GM21619 (cell line): ENCODE data around the gene SDK1.

Source experiments
- ATAC-seq: cut with Tn5 transposase; IDR thresholded peaks from one replicate; pipeline ENCODE4 v1.9.1; 2021; ENCODE audit not compliant: unreplicated experiment

SDK1 gene

DNA sequence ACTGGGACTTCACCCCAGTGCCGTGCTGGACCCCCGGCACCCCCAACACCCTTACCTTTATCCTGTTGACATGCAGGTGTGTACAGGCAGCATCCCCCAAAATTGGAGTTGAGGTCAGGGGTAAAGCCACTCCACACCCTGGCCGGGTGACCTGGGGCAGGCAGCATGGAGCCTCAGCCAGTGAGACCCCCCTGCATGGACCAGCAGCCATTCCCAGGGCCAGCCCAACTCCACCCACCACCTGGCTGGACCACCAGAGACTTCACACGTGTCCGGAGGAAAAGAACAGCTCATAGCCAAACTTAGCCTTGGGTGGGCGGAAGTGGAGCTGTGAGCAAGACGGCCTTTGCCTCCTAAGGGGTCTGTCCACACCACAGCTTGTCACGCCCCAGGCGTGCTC, 968.0 kb downstream of the SDK1 start:
- ATAC-seq = no peak

DNA sequence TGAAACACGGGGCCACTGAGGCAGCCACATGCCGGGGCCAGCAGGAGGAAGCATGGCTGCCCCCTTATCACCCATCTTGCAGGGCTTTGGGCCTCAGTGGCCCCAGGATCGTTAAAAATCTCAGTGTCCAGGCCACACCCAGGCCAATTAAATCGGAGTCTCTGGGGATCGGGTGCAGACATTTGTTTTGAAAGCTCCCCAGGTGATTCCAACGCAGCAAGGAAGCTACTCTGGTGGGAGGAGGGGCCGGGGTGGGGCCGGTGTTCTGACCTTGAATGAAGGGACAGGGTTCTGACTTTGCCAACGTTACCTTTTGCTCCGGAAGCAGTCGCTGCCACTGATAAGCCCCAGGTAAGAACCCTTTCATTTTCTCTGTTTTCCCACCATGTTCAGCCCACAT, 968.7 kb downstream of the SDK1 start:
- no peak for ATAC-seq

DNA sequence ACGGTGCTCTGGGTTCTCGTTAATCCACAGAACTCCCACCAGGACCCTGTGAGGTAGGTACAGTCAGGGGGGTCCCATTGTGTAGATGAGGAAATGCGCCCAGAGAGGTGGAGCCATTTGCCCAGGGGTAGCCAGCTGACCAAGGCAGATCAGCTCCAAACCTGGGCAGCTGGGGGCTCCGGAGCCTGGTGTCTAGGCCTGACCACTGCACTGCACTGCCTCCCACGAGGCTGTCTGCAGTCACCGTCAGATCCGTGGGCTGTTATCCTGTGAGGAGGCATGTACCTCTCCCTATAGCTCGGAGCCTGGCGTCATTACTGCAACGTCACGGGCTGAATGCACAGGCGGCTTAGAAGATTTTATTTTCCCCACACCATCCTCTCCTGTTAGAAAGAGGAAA, 969.2 kb downstream of the SDK1 start:
- ATAC-seq = no peak

DNA sequence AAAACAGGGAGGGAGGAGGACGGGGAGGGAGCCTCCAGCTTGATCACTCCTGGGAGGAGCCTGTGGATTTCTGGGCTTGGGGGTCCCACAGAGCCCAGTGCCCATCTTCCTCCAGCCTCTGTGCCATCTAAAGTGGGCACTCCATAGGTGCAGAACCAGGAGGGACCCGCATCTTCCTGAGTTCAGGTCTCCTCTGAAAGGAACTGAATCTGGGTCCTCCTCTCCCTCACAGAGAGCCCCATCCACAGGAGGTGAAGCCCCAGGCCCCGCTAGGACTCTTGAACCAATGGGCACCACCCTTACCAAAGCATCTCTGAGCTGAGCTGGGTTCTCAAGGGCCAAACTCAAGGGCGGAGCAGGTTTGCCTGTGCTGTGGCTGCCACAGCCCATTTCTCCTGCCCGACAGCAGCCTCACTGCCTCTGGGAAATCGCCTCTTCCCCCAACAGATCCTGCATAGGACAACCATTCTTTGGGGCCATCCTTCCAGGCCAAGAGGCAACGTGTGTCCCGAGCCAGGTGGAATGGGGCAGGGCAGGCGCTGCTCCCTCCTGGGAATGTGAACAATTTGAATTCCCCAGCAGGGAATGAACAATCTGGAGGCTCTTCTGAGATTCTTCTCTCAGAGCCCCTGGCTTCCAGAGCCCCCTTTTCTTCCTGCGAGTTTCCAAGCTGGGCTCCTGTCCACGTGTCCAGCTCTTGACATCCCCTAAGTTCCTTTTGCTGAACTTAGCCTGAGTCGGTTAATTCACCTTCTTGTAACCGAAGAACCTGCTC, 970.1 kb downstream of the SDK1 start:
- no peak for ATAC-seq

DNA sequence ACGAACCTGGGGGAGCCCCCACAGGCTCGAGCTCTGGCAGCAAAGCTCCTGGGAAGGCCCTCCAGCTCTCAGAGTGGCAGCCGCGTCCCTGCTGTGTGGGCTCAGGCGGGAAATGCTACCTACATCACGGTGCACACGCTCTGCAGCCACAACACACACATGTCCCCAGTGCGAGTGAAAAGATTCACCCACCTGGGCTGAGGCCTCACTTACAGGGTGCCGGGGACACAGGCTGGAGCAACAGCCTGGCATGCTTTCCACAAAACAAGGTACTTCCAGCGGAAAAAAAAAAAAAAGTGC, 970.6 kb downstream of the SDK1 start:
- ATAC-seq = no peak

DNA sequence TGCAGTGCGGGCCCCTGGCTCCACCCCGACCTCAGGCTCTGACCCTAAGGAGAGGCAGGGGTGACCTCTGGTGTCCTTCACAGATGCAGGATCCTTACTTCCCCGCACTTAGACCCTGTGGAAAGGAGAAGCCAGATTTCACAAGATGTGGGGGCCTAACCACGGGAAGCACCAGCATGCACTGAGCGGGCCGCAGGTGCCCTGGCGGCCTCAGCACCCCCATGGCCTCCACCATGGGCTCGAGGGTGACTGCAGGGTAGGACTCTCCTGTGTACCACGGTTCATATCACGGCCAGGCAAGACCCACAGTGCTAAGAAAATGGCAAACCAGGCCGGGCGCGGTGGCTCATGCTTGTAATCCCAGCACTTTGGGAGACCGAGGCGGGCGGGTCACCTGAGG, 971.1 kb downstream of the SDK1 start:
- ATAC-seq = no peak

DNA sequence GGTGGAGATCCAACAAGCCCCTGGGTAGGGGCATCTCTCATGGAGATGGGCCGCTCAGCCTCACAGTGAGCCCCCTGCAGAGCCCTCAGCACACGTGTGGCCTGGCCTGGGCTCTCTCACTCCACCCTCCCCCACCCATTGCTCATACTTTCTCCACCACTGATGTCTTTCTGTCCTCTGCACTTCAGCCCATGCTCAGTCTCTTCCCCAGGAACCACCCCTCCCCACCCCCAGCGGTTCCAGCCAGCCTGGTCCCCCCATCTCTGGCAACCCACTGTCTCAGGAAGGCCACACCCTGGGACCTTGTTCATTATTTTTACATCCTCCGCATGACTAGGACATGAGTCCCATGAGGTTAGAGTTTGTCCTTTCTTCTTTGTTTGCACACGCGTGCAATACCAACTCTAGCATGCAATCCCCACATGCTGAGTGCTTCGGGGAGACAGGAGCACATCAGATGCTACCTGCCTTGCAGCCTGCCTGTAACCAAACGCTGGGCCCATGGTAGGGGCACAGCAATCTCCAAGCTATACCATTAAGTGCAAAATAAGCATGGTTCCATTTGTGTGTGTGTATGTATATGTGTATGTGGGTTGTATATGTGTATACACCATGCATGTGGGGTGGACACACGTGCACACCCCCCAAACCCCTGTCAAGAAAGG, 972.6 kb downstream of the SDK1 start:
- ATAC-seq = no peak

DNA sequence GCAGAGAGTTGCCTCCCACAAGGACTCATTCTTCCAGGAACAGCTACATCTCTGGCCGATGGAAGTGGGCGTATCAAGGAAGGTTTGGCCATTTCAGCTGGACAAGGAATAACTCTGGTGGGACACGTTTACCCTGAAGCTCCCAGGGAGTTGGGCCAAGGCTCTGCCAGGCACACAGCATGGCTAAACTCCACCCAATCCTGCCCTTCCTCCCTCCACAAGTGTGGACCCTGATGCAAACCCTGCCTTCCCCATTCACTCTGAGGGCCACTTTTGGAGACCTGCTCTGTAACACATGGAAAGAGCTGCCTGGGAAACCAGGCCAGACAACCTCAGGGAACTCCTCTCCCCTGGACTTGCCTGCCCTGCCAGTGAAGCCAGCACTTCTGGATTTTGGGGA, 973.2 kb downstream of the SDK1 start:
- ATAC-seq = no peak

DNA sequence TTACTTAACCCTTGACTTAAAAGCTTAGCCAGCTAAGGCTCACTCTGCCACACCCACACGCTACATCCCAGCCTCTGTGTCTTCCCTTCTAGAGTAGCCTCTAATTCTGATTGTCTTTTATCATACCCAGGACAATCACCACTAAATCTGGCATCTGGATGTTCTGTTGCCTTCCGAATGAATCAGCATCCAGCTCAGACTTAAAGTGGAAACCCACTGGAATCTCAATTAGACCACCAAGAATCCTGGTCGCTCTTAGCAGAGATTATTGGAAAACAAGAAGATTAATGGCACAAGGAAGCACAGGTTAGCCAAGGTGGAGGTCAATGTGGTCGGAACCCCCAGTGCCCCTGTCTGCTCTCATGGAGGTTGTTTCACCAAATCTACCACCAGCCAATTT, 976.9 kb downstream of the SDK1 start:
- no peak for ATAC-seq

DNA sequence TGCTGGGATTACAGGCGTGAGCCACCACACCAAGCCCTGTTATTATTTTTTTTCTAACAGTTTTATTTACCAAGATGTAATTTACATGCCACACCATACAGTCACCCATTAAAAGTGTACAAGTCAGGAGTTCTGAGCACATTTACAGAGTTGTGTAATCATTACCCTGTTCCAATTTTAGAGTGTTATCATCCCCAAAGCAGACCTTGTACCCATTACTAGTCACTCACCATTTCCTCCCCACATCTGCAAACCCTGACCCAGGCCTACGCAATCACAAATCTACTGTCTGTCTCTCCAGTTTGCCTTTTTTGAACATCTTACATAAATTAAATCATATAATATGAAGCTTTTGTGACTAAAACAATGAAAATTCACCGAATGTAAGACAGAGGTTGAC, 978.2 kb downstream of the SDK1 start:
- no peak for ATAC-seq

DNA sequence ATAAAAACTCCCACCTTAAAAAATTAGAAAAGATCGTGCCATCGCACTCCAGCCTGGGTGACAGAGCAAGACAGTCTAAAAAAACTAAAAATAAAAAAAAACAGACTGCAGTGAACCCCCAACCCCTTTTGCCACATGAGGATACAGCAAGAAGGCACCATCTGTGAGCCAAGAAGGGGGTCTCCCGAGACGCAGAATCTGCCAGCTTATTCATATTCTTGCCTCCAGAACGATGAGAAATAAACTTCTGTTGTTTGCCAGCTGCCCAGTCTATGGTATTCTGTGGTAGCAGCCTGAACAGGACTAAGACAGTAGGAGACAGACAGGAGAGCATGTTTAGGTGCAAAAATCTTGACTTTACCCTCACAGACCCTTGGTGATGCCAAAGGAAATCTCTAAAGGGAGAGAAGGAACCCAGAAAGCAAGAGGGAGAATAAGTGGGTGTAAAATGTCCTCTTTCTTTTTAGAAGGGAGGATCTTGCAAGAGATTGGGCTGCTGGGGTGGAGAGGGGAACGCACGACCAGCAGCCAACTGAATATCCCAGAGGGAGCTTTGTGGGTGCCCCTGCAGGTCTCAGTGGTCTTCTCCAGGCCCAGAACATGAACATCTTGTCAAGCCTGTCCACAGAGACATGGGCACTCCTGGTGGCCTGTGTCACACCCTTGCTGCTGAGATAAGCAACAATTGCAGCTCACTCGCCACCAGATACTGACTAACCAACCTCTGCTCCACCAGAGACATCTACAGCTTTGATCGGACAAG, 980.4 kb downstream of the SDK1 start:
- ATAC-seq = no peak

DNA sequence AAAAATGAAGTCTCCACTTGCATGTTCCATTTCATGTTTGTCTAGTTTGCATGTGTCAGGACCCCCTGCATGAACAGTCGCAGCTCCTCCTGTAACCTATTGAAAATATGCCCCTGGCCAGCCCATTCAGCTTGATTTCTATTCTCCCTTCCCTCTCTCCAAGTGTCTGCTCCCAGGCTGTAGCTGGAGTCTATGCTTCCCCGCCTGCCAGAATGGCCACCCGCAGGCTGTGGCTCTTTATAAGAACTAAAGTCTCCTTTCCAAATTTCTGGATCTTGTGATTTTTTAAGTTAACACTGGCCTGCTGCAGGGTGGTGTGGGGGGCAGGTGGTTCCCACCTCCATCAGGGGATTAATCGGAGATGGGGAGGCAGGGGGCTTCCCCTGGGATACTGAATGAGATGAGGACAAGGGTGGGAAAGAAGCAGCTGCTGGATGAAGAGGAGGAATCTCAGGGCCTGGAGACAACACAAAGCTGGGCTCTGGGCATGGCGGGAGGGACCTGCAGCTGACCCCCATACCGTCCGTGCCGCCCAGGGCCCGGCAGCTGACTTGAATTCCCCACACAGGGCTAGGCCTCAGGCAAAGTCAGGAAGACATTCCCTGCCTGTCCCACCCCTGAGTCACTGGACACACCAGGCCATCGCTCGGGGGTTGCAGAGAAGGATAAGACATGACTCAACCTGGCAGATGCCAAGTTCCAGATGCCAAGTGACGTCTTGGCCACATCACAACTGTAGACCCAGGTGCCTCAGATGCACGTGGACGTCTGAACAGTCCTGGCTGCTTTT, 981.6 kb downstream of the SDK1 start:
- ATAC-seq = no peak

DNA sequence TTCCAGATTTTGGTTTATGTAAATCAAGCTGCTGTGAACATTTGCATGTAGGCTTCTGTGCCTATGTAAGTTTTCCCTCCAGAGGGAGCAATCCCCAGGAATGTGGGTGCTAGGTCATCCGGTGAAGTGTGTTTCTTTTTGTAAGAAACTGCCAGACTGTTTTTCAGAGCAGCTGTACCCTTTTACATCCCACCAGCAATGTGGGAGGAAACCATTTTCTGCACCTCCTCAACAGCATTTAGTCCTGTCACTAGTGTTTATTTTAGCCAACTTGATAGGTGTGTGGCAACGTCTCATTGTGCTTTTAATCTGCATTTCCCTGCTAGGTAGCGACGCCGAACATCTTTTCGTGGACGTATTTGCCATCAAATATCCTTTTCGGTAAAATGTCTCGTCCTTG, 985.3 kb downstream of the SDK1 start:
- ATAC-seq = no peak

DNA sequence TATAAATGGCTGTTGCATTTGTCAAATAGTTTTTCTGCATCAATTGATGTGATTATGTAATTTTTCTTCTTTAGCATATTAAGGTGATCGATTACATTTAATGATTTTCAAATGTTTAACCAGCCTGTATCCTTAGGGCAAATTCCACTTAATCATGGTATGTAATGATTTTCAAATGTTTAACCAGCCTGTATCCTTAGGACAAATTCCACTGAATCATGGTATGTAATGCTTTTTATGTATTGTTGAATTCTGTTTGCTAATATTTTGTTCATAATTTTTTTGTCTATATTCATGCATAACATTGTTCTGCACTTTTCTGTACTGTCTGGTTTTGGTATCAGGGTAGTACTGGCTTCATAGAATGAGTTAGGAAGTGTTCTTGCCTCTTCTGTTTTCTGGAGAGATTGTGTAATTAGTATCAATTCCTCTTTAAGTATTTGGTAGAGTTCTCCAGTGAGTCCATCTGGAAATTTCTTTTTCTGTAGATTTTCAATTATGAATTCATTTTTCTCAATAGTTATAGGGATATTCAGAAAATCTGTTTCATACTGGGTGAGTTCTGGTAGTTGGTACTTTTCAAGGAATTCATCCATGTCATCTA, 987.8 kb downstream of the SDK1 start:
- no peak for ATAC-seq

DNA sequence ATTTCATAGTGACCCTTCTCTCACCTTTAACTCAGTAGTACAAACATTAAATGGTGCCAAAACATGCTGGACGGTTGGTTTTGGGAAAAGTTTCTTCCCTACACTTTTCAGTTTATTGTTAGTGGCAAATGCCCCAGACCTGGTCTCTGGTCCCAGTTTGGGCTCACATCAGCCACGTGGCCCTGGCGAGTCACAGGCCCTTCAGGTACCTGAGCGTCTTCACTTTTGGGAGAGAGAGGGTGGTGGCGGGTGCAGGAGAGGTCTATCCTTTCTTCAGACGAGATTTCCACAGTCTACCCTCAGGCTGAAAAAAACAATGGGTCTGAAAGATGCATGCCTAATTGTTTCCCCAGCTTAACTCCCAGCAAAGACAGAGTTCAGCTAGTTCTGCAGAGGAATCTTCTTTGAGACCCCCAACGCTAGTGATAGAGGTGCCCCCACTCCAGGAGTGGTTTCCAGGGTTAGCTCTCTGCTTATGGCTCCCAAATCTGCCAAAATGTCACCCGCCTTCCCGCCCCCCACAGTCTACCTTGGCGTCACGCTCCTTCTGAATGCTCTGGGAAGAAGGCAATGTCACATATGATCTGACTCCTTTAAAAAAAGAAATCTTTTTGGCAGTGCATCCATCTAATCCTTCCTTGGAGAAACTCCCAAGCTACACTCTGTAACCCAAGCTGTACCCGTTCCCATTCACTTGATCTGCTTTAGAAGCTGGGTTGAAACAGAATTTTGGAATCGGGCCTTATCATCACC, 996.3 kb downstream of the SDK1 start:
- no peak for ATAC-seq

DNA sequence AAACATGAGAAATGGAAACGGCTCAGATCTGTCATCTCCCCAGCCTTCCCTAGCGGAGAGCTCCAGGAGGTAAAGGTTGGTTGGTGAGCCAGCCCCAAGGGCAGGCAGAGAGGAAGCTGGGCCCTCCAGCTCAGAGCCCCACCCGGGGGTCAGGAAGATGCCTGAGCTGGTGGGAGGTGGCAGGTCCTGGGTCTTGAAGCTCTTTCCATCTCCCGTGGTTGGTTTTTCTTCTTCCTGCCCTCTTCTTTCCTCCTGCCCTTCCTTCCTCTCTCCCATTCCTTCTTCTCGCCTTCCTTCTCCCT, 996.8 kb downstream of the SDK1 start:
- ATAC-seq = no peak

DNA sequence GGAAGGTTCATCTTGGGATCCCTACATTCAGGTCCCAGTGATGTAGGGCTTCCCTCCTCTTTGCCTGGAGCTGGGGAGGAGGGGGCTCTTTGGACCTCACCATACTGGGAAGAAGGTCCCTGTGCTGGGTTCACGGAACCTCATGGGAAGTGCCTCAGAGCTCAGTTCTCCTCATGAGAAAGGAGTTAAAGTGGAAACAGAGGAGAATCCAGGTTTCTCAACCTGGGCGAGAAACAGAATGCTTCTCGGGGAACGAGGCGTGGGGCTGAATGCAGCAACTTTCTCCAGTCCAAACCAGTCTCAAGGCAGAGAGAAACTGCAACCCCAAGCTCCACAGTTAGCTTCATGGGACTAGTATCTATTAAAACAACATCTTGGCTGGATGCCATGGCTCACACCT, 998.4 kb downstream of the SDK1 start:
- no peak for ATAC-seq

DNA sequence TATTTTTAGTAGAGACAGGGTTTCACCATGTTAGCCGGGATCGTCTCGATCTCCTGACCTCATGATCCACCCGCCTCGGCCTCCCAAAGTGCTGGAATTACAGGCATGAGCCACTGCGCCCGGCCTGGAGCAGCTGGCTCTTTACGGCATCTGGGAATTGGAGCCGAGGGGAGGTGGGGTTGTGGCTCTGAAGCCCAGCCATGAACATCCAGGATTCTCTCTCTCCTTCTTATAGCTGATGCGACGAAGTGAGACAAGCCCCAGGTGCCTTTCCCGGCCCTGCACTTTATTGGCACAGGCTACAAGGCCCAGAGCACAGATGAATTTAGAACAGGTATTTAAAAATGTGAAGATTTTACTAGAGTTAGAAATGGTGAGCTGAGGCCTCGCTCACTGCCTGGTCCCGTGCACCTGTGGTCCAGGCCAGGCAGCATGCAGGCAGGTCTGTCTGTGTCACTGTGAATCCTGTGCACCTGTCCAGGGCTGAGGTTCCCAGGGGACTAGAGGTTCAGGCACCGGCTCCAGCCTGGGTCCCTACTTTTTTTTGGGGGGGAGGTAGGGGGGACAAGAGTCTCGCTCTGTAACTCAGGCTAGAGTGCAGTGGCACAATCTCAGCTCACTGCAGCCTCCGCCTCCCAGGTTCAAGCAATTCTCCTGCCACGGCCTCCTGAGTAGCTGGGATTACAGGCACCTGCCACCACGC, 1001.3 kb downstream of the SDK1 start:
- ATAC-seq = no peak

DNA sequence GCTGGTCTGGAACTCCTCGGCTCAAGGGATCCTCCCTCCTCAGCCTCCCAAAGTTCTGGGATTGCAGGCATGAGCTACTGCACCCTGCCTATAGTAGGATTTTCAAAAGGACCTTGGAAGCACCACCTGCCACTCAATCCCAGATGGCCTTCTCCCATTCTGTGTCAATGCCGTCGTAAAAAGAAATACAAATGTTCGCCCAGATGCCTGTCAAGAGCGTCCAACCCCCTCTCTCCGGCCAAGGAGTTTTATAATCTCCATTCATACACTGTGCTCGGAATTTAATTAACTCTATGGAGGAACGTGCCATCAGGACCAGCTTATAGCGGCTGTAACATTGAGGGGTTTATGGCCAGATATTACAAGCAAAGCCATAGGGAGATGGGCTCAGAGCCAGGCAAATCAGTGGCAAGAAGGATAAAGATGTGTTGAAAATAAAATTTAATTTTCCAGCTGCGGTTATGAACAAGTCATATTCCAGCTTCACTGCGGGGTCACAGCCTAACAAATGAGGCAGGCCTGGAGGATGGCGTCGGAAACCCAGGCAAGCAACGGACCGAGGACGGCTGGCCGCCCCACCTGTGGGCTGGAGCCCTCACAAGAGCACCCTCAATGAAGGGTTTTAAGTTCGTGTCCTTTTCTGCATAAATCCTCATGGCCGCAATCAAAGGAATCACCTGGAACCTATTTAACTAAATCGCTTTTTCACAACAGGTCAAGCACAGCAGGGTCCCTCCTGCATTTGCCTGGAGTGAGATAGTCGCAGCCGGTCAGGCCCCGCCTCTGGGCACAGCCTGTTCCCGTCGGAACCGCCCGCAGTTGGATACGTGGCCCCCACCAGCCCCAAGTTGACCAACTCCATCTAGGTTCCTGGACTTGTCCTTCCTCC, 1006.5 kb downstream of the SDK1 start:
- no peak for ATAC-seq
